ENCODE data around the gene SLC7A5.
"Not testable (repeated sequence)": the region's sequence is repeated elsewhere in the genome, so short reads cannot be mapped to it uniquely, and the experiment has no call there.

SLC7A5 gene

DNA sequence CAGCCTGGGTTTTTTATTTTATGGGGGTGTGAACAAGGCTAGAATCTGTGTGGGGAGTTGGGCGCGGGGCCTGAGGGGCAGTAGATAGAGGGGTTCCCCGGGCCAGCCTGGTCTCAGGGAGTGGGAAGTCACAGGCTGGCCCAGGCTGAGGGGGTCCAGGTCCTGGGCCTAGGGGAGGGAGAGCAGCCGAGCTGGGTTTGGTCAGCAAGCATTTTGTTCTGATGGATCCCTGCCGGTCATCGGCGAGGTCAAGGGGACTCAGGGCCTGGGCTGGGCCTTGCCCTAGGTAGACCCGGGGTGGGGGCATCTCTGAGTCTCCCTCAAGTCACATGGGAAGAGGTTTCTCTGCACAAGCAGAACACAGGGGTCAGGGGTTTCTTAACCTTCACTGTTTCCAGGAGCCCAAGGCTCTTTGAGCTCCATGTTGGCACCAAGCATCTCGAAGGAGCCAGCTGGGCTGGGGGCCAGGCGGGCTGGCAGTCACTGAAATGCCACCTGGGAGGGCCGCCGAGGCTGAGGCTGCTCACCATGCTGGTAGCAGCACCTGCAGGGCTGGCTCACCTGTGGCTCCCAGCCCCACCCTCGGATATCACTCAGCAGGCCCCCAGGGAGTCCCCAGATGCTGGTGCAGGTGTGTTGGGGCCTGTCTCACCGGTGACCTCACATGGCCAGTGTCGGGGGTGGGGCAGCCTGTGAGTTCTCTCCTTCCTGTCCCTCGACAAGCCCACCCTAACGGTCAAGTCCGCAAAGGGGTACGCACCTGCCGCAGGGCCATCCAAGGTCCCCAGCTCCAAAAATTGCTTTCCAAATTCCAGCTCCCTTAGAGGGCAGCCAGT is 41.0 kb downstream of the SLC7A5 start:
- TF ChIP-seq, protein P1, sequence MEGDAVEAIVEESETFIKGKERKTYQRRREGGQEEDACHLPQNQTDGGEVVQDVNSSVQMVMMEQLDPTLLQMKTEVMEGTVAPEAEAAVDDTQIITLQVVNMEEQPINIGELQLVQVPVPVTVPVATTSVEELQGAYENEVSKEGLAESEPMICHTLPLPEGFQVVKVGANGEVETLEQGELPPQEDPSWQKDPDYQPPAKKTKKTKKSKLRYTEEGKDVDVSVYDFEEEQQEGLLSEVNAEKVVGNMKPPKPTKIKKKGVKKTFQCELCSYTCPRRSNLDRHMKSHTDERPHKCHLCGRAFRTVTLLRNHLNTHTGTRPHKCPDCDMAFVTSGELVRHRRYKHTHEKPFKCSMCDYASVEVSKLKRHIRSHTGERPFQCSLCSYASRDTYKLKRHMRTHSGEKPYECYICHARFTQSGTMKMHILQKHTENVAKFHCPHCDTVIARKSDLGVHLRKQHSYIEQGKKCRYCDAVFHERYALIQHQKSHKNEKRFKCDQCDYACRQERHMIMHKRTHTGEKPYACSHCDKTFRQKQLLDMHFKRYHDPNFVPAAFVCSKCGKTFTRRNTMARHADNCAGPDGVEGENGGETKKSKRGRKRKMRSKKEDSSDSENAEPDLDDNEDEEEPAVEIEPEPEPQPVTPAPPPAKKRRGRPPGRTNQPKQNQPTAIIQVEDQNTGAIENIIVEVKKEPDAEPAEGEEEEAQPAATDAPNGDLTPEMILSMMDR (IDR thresholded peaks at IDR 0.05; ENCODE audit: low read depth, low read length, missing control alignments): no peak
- H3K4me3 ChIP-seq (ENCODE audit: low read depth, low read length): no peak overlapping the region
- DNase-seq (ENCODE audit: low read depth): no peak
- in situ Hi-C loops (cut with HindIII; ENCODE audit: low sequenced_read_pairs): no loop called here

DNA sequence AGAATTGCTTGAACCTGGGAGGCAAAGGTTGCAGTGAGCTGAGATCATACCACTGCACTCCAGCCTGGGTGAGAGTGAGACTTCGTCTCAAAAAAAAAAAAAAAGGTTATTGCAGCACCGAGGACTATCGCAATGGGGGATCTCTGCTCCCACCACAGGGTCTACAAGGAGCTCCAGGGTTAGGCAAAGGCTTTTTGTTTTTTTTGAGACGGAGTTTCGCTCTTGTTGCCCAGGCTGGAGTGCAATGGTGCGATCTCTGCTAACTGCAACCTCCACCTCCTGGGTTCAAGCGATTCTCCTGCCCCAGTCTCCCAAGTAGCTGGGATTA is 41.8 kb downstream of the SLC7A5 start:
- in situ Hi-C loops (cut with HindIII; ENCODE audit: low sequenced_read_pairs); DNase-seq (ENCODE audit: low read depth): not testable (repeated sequence)

DNA sequence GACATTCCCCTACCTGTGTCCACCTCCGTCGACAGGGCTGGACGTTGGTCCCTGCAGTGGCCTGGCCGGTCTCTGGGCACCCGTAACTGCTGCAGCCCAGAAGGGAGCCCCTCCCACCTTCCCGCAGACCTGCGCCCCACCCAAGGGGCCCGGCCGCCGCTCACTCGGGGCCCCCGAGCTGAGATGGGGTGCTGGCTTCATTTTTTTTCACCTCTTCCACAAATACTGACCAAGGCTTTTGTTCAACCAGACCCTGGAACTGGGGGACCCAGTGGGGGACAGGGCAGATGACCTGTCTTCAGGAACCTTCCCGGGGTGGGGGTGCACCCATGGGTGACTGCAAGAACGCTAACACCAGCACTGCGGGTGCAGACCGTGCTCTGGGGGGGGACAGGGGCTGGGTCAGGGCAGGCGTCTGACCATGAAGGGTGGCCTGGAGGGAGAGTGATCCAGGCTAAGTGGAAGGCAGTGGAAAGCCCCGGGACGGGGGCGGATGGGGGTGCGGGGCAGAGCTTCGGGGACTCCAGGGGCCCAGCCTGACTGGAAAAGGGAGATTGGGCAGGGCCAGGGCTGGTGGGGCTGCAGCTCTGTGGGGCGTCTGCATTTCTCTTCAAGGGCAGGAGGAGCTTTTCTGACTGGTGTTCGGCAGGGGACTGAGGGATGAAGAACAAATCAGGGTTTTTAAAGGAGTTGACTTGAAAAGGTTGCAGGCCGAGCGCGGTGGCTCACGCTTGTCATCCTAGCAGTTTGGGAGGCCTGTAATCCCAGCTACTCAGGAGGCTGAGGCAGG is 42.3 kb downstream of the SLC7A5 start:
- in situ Hi-C loops (cut with HindIII; ENCODE audit: low sequenced_read_pairs): no loop called here
- TF ChIP-seq, protein P1 (IDR thresholded peaks at IDR 0.05; ENCODE audit: low read depth, low read length, missing control alignments): no peak
- H3K4me3 ChIP-seq (ENCODE audit: low read depth, low read length): no peak overlapping the region
- no peak for DNase-seq (ENCODE audit: low read depth)

More for the DNA sequence above, 41.8 kb downstream of the SLC7A5 start:
- not testable (repeated sequence) for H3K4me3 ChIP-seq (ENCODE audit: low read depth, low read length)

DNA sequence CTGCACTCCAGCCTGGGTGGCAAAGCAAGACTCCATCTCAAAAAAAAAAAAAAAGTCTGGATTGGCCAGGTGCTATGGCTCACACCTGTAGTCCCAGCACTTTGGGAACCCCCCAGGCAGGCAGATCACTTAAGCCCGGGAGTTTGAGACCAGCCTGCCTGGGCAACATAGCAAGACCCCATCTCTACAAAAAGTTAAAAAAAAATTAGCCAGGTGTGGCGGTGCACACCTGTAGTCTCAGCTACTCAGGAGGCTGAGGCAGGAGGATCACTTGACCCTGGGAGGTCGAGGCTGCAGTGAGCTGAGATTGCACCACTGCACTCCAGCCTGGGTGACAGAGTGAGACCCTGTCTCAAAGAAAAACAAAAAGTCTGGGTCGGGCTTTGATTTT is 42.9 kb downstream of the SLC7A5 start:
- in situ Hi-C loops (cut with HindIII; ENCODE audit: low sequenced_read_pairs); DNase-seq (ENCODE audit: low read depth); H3K4me3 ChIP-seq (ENCODE audit: low read depth, low read length): not testable (repeated sequence)

DNA sequence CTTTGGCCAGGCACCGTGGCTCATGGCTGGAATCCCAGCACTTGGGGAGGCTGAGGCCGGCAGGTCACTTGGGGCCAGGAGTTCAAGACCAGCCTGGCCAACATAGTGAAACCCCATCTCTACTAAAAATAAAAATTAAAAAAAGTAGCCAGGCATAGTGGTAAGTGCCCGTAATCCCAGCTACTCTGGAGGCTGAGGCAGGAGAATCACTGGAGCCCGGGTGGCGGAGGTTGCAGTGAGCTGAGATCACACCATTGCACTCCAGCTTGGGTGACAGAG is 43.5 kb downstream of the SLC7A5 start:
- not testable (repeated sequence) for H3K4me3 ChIP-seq (ENCODE audit: low read depth, low read length)

DNA sequence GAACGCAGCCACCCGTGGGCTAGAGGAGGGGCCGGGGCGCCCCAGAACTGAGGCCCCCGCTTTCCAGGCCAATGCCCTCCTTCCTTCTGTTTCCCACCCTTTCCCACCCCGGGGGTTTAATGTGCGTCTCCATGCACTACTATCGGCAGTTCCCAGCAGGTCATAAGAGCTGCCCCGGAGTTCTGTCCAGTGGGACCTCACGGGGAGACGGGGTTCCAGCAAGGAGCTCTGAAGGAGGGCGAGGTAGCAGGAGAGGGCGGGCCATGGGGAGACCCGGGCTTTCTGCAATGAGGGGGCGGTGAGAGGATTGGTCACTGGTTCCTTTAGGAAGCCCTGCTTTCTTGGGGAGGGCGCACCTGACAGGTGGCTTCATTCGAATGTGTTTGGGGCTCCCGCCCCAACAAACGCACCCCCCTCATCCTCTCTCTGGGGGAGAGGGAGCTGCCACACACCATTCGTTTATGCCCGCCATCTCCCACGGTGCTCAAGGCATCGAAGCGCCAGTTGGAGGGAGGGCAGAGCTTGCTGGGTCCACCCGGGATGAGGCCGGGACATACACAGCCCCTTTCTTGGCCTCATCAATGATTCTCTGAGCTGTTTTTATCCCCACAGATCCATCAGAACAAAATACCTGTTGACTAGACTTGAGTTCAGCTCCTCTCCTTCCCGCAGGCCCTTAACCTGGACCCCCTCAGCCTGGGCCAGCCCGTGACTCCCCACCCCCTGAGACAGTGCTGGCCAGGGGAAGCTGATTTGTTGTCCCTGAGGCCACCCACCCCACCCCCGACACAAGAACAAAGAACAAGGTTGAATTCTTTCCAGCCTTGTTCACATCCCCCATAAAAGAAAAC is 44.1 kb downstream of the SLC7A5 start:
- DNase-seq (ENCODE audit: low read depth): no peak
- TF ChIP-seq, protein P1 (IDR thresholded peaks at IDR 0.05; ENCODE audit: low read depth, low read length, missing control alignments): no peak
- H3K4me3 ChIP-seq (ENCODE audit: low read depth, low read length): no peak overlapping the region
- in situ Hi-C loops (cut with HindIII; ENCODE audit: low sequenced_read_pairs): no loop called here

More for the DNA sequence above, 43.5 kb downstream of the SLC7A5 start:
- in situ Hi-C loops (cut with HindIII; ENCODE audit: low sequenced_read_pairs); DNase-seq (ENCODE audit: low read depth): not testable (repeated sequence)

DNA sequence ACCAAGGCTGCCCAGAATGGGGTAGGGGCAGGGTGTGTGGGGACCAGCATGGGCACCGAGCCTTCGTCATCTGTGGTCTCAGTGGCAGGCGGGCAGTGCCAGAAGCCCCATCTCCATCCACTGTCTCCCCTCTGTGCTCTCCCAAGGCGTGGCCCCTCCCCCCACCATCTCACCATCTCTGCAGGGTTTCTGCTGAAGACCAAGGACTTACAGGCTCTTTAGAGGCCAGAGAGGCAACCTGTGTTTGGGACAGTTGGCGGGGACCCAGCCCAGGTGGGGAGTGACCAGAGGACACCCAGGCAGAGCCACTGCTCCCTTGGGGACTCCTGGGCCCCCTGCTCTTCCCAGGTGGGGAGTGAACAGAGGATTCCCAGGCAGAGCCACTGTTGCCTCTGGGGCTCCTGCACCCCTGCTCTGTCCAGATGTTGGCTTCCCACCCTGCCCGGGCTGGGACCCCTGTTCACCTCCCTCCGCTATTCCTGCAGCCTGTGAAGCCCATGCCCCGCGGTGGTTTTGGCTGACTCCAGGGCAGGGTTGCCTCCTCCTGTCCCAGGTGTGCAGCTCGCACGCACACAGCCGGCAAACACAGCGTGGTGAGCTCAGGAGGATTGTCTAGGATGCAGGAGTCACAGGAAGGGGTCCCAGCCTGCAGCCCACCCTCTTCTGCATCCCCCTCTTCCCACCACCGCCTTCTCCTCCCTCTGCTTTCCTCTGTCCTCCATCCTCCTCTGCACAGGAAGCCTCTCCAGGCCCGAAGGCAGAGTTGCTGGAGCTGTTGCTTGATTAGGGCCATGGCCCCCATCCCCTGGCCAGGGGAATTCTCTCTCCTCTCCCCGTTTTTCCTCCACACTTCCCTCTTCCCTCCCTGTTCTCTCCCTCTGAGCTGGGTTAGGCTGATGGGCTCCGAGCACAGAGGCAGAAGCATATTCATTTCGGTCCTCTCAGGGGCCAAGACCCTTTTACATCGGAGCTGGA is 45.0 kb downstream of the SLC7A5 start:
- no peak for DNase-seq (ENCODE audit: low read depth)
- in situ Hi-C loops (cut with HindIII; ENCODE audit: low sequenced_read_pairs): no loop called here
- H3K4me3 ChIP-seq (ENCODE audit: low read depth, low read length): no peak overlapping the region
- TF ChIP-seq, protein P1 (IDR thresholded peaks at IDR 0.05; ENCODE audit: low read depth, low read length, missing control alignments): no peak
